Neural cell (in vitro differentiated cells): ENCODE results near the gene MACC1.
"Not testable (repeated sequence)": the region's sequence is repeated elsewhere in the genome, so short reads cannot be mapped to it uniquely, and the experiment has no call there.

ENCODE experiments used
- CTCF ChIP-seq: fragments of 450-650 bp; IDR thresholded peaks from 2 replicates; pipeline ENCODE4 v1.5.1; 2014; ENCODE audit warnings: antibody characterized with exemption, mild to moderate bottlenecking, moderate library complexity; ENCODE audit not compliant: poor library complexity, severe bottlenecking
- EP300 ChIP-seq: fragments of 450-650 bp; conservative IDR thresholded peaks from 2 replicates; pipeline ENCODE4 v1.6.1; 2014; ENCODE audit warnings: antibody characterized with exemption, mild to moderate bottlenecking, moderate library complexity; ENCODE audit not compliant: poor library complexity, severe bottlenecking
- EZH2 ChIP-seq: fragments of 200-600, 300-800 bp; shearing (Covaris generic), sonication (generic); IDR thresholded peaks from 2 replicates; pipeline ENCODE4 v1.6.1; 2014; ENCODE audit warnings: antibody characterized with exemption, low read length, borderline replicate concordance, mild to moderate bottlenecking; ENCODE audit not compliant: insufficient read depth, poor library complexity, severe bottlenecking
- MXI1 ChIP-seq: fragments of 450-650 bp; conservative IDR thresholded peaks from 2 replicates; pipeline ENCODE4 v1.6.1; 2014; ENCODE audit warnings: antibody characterized with exemption, mild to moderate bottlenecking; ENCODE audit not compliant: poor library complexity, severe bottlenecking
- POLR2AphosphoS5 ChIP-seq: IDR thresholded peaks from 2 replicates; pipeline ENCODE4 v1.6.1; 2012
- RAD21 ChIP-seq: fragments of 450-650 bp; conservative IDR thresholded peaks from 2 replicates; pipeline ENCODE4 v1.6.1; 2014; ENCODE audit warnings: antibody characterized with exemption, mild to moderate bottlenecking, moderate library complexity
- REST ChIP-seq: IDR thresholded peaks from 2 replicates; pipeline ENCODE4 v1.6.1; 2012; ENCODE audit warnings: borderline replicate concordance
- SMC3 ChIP-seq: fragments of 450-650 bp; conservative IDR thresholded peaks from 2 replicates; pipeline ENCODE4 v1.6.1; 2014; ENCODE audit warnings: antibody characterized with exemption, mild to moderate bottlenecking, moderate library complexity; ENCODE audit not compliant: poor library complexity
- TAF1 ChIP-seq: IDR thresholded peaks from 2 replicates; pipeline ENCODE4 v1.6.1; 2012; ENCODE audit warnings: low read depth

- not testable (repeated sequence) for TF ChIP-seq CTCF, REST, SMC3, EZH2, TAF1, POLR2AphosphoS5, EP300, MXI1, RAD21
Observed at GRCh38 chr7:20187850-20188249, 29.3 kb downstream of the MACC1 start.
